Duodenal mucosa (tissue), 2 donors: ENCODE data around the gene SSH3.
A peak's percentile ranks its signal among the peaks of the same experiment; 100 is the strongest.

Experiments used
- H3K27ac ChIP-seq: one replicate; pipeline ENCODE4 v1.7.0; 2013; ENCODE audit warnings: low read depth, low read length
- H3K27me3 ChIP-seq, 2 donors: one replicate each; pipeline ENCODE4 v1.7.0; 2013; ENCODE audit warnings: low read length in 2 of 2, control low read depth in 1 of 2; ENCODE audit not compliant: insufficient read depth in 2 of 2, control insufficient read depth in 1 of 2
- H3K36me3 ChIP-seq, 2 donors: one replicate each; pipeline ENCODE4 v1.7.0; 2013; ENCODE audit warnings: low read length in 2 of 2, control low read depth in 1 of 2; ENCODE audit not compliant: insufficient read depth in 2 of 2, control insufficient read depth in 1 of 2
- H3K4me1 ChIP-seq, 2 donors: one replicate each; pipeline ENCODE4 v1.7.0; 2013; ENCODE audit warnings: low read length in 2 of 2, control low read depth in 1 of 2; ENCODE audit not compliant: insufficient read depth in 2 of 2, control insufficient read depth in 1 of 2
- H3K4me3 ChIP-seq, 2 donors: one replicate each; pipeline ENCODE4 v1.7.0; 2013; ENCODE audit warnings: low read length in 2 of 2, low read depth in 1 of 2
- H3K9ac ChIP-seq, 2 donors: one replicate each; pipeline ENCODE4 v1.7.0; 2013; ENCODE audit warnings: low read length in 2 of 2, low read depth in 1 of 2
- H3K9me3 ChIP-seq, 2 donors: one replicate each; pipeline ENCODE4 v1.7.0; 2013; ENCODE audit warnings: low read length in 2 of 2, control low read depth in 1 of 2; ENCODE audit not compliant: control insufficient read depth in 1 of 2

The SSH3 gene

GRCh38 chr11:67320691-67321090, 17.4 kb downstream of the SSH3 start:
- no peaks in the 10 kb centered on the region for H3K27me3 ChIP-seq
- no peaks in the 10 kb centered on the region for H3K9me3 ChIP-seq
- H3K27ac ChIP-seq, result no peak overlapping the region
- H3K4me3 ChIP-seq, result no peak overlapping the region
- no peak overlapping the region for H3K9ac ChIP-seq
- peaks cover 19% of the 10 kb centered on the region in 2 donors for H3K4me1 ChIP-seq
- no peaks in the 10 kb centered on the region for H3K36me3 ChIP-seq

GRCh38 chr11:67321313-67321871, 18.1 kb downstream of the SSH3 start:
- Histone ChIP-seq H3K9me3 (no peaks in the 10 kb centered on the region), H3K4me3 (no peak overlapping the region), H3K9ac (no peak overlapping the region), H3K27me3 (no peaks in the 10 kb centered on the region), H3K4me1 (peaks cover 19% of the 10 kb centered on the region in 2 donors), H3K36me3 (no peaks in the 10 kb centered on the region), H3K27ac (no peak overlapping the region)

GRCh38 chr11:67322049-67322448, 18.7 kb downstream of the SSH3 start:
- Histone ChIP-seq H3K27me3 (no peaks in the 10 kb centered on the region), H3K4me3 (no peak overlapping the region), H3K4me1 (peaks cover 19% of the 10 kb centered on the region in 2 donors), H3K27ac (no peak overlapping the region), H3K9ac (no peak overlapping the region), H3K36me3 (no peaks in the 10 kb centered on the region), H3K9me3 (no peaks in the 10 kb centered on the region)

- Histone ChIP-seq H3K36me3 (no peaks in the 10 kb centered on the region), H3K9me3 (no peaks in the 10 kb centered on the region), H3K4me1 (peaks cover 15% of the 10 kb centered on the region in 2 donors), H3K4me3 (no peak overlapping the region), H3K9ac (no peak overlapping the region), H3K27me3 (no peaks in the 10 kb centered on the region), H3K27ac (no peak overlapping the region)
These were observed 20.2 kb downstream of the SSH3 start for GRCh38 chr11:67323526-67323925.

GRCh38 chr11:67332081-67332691, 28.9 kb downstream of the SSH3 start:
- Histone ChIP-seq H3K9me3 (no peaks in the 10 kb centered on the region), H3K27ac (no peak overlapping the region), H3K27me3 (no peaks in the 10 kb centered on the region), H3K4me3 (no peak overlapping the region), H3K4me1 (no peaks in the 10 kb centered on the region), H3K9ac (no peak overlapping the region), H3K36me3 (no peaks in the 10 kb centered on the region)

- H3K4me1 ChIP-seq, result no peaks in the 10 kb centered on the region
- no peak overlapping the region for H3K9ac ChIP-seq
- no peaks in the 10 kb centered on the region for H3K9me3 ChIP-seq
- H3K4me3 ChIP-seq, result no peak overlapping the region
- no peak overlapping the region for H3K27ac ChIP-seq
- no peaks in the 10 kb centered on the region for H3K27me3 ChIP-seq
- no peaks in the 10 kb centered on the region for H3K36me3 ChIP-seq
These were observed 33.9 kb downstream of the SSH3 start for GRCh38 chr11:67337257-67337656.

GRCh38 chr11:67344264-67344663, 40.9 kb downstream of the SSH3 start:
- Histone ChIP-seq H3K27me3 (no peaks in the 10 kb centered on the region), H3K4me3 (no peak overlapping the region), H3K27ac (no peak overlapping the region), H3K9me3 (no peaks in the 10 kb centered on the region), H3K36me3 (no peaks in the 10 kb centered on the region), H3K4me1 (peaks cover 27 to 33% of the 10 kb centered on the region in 2 donors), H3K9ac (no peak overlapping the region)

GRCh38 chr11:67345247-67345919, 42.1 kb downstream of the SSH3 start:
- Histone ChIP-seq H3K27me3 (no peaks in the 10 kb centered on the region), H3K9me3 (no peaks in the 10 kb centered on the region), H3K4me1 (peaks cover 27 to 35% of the 10 kb centered on the region in 2 donors), H3K36me3 (no peaks in the 10 kb centered on the region), H3K4me3 (no peak overlapping the region), H3K27ac (peak overlapping the region; percentile 15), H3K9ac (peak overlapping the region in 1 of 2 donors; percentile 41)

GRCh38 chr11:67345920-67346819, 42.8 kb downstream of the SSH3 start:
- H3K4me1 ChIP-seq, result peaks cover 30 to 40% of the 10 kb centered on the region in 2 donors
- no peaks in the 10 kb centered on the region for H3K36me3 ChIP-seq
- H3K9ac ChIP-seq, result peak overlapping the region in 1 of 2 donors; percentile 41
- H3K9me3 ChIP-seq, result no peaks in the 10 kb centered on the region
- H3K27me3 ChIP-seq, result no peaks in the 10 kb centered on the region
- H3K27ac ChIP-seq, result peak overlapping the region; percentile 15
- H3K4me3 ChIP-seq, result peak overlapping the region in 1 of 2 donors; percentile 26
